GM20431 (cell line): ENCODE data around the gene VAMP8.
"Not testable (repeated sequence)": the region's sequence is repeated elsewhere in the genome, so short reads cannot be mapped to it uniquely, and the experiment has no call there.

Experiments
- in situ Hi-C: fragments of 300-500 bp; cut with MseI, MboI; formaldehyde crosslinking; loops from one replicate; pipeline ENCODE4 v1.15.0; 2020; ENCODE audit warnings: low sequenced_read_pairs; ENCODE audit not compliant: unreplicated experiment

VAMP8 gene

GRCh38 chr2:85577063-85577385 lies 362 bp upstream of the VAMP8 start:
- in situ Hi-C loops: no loop called here

- in situ Hi-C loops: no loop called here
Observed at GRCh38 chr2:85578243-85579180, 1.1 kb downstream of the VAMP8 start.

- in situ Hi-C loops: no loop called here
Observed at GRCh38 chr2:85579266-85579935, 2.0 kb downstream of the VAMP8 start.

- in situ Hi-C loops: no loop called here
Observed at GRCh38 chr2:85580206-85580605, 2.8 kb downstream of the VAMP8 start.

- in situ Hi-C loops: no loop called here
Observed at GRCh38 chr2:85582492-85582891, 5.1 kb downstream of the VAMP8 start.

GRCh38 chr2:85583667-85584353 lies 6.4 kb downstream of the VAMP8 start:
- in situ Hi-C loops: no loop called here

GRCh38 chr2:85584354-85584856 lies 7.0 kb downstream of the VAMP8 start, which contains the start of gene VAMP5:
Gene VAMP5 (plus strand): TSS chr2:85584431. CDS start chr2:85584491, 60 bp downstream.
- in situ Hi-C loops: no loop called here

GRCh38 chr2:85584857-85585780 lies 7.7 kb downstream of the VAMP8 start:
- in situ Hi-C loops: no loop called here

- in situ Hi-C loops: no loop called here
Observed at GRCh38 chr2:85585781-85586105, 8.4 kb downstream of the VAMP8 start.

GRCh38 chr2:85588236-85588635 lies 10.8 kb downstream of the VAMP8 start:
- in situ Hi-C loops: no loop called here

- in situ Hi-C loops: no loop called here
Observed at GRCh38 chr2:85588645-85589044, 11.3 kb downstream of the VAMP8 start.

GRCh38 chr2:85589181-85589580 lies 11.8 kb downstream of the VAMP8 start:
- in situ Hi-C loops: no loop called here

- in situ Hi-C loops: no loop called here
Observed at GRCh38 chr2:85589982-85590791, 12.8 kb downstream of the VAMP8 start.

- in situ Hi-C loops: no loop called here
Observed at GRCh38 chr2:85590950-85591349, 13.6 kb downstream of the VAMP8 start.

GRCh38 chr2:85591563-85591962 lies 14.2 kb downstream of the VAMP8 start:
- in situ Hi-C loops: no loop called here

GRCh38 chr2:85592299-85592698 lies 14.9 kb downstream of the VAMP8 start:
- in situ Hi-C loops: not testable (repeated sequence)

GRCh38 chr2:85593023-85593422 lies 15.6 kb downstream of the VAMP8 start:
- in situ Hi-C loops: no loop called here

GRCh38 chr2:85594715-85595300 lies 17.4 kb downstream of the VAMP8 start:
- in situ Hi-C loops: no loop called here
